CD4-positive, alpha-beta T cell treated with Interferon alpha-2 for 1 hour (primary cell): ENCODE results near the gene BRD3.

Experiments
- DNase-seq, 2 donors: peaks; one replicate each; pipeline ENCODE4 v3.0.0-alpha.2; 2020 to 2022

The BRD3 gene

DNA sequence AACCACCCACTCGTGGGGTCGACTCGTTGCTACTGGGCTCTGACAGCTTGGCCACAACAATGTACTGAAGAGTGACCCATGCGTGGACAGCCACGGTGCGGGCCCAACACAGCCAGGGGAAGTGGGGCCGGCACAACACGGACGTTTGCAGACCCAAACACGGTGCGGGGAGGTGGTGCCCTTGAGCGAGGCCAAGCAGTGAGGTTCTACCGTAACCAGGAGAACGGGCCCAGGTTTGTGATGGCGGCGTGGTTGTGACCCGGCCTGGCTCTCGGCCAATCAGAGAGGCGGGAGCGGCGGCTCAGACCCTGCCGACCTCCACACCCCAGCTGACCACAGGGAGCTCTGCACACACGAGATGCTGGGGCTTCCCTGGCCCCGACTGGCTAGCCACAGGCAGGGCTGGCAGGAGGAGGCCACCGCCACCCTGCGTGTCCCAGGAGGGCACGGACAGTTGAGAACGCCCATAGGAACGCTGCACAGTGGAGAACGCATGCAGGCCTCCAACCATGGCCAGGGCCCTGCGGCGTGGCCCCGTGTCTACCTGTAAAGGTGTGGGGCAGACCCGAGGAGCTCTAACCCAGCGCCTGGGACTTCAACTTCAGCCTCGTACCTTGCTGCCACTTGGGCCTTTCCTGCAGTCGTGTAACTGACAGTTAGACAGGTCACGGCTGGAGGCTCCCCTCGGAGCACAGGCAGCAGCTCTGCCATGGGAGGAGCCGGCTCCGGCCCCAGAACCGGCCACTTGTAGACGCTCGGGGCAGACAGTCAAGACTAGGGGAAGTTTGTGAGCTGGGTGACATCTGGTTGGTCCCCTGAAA is 13.7 kb downstream of the BRD3 start:
- no peak for DNase-seq

DNA sequence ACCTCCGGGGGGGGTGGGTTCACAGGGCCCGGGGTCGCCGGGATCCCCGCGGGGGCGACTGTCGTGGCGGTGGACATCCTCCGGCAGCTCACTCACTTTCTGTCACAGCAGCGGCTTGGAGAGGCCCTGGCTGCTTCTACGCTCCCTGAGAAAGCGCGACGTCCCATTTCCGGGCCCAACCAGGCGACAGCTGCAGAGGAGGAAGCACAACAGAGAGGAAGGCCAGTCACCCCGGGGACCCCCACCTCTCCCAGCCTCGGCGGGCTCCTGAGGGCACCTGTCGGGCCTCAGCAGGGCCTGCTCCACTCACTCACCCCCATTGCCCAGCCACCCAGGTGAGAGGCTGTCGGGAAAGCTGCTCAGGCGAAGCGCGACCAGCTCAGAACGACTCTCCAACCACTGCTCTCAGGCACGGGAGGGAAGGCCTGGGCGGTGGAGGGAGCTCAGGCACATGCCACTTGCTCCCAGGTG is 14.4 kb downstream of the BRD3 start:
- DNase-seq = no peak

GRCh38 chr9:134052941-134053340 is 14.9 kb downstream of the BRD3 start:
- no peak for DNase-seq

DNA sequence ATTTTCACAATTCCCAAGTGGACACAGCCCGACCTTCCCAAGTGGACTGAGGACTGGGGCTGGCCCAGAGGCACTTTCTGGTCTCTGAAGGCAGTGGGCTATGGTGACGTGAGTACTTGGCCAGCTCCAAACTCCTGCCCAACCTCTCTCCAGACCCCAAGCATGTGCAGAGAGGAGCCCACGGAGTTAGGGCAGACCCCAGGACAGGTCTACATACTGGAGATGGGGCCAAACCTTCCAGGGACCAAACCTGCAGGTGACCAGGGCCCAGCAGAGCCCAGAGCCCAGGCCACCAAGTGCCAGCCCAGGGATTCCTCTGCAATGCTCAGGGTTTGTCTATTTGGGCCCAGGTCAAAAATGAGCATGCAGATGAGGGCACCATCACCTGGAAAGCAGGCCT is 15.3 kb downstream of the BRD3 start:
- DNase-seq = no peak

DNA sequence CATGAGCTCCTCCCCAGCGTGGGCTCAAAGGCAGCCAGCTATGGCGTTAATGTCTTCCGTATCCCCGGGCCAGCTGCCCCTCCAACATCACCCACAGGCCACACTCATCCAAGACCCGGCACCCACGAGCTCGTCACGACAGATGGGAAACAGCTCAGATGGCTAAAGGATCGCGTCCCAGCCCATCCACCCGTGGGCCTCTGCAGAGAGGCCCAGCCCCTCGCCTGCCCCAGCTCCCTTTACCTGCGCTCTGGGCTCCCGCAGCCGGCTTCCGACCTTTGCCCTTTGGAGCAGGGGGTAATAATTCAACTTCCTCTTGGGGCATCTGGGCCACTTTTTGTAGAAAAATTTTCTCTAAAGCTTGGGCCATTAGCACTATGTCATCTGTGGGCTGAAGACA is 16.5 kb downstream of the BRD3 start:
- no peak for DNase-seq

DNA sequence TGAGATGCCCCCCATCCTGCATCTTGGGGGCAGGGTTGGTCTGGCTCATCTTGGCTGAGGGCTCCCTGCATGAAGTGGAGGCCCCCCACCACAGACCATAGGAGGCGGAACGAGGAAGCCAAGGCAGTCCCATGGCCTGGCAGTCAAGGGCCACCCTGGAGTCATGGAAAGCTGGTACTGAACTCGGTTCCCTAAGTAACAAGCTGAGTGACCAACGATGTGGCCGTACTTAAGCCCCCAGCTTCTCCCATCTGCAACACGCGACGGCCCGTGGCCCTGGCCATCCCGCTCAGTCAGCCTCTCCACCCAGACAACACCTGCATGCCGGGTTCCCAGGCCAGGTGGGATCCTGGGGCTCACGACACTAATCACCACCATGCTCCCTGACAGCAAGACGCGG is 17.1 kb downstream of the BRD3 start:
- DNase-seq = no peak

GRCh38 chr9:134049772-134050588 is 17.8 kb downstream of the BRD3 start:
- no peak for DNase-seq

GRCh38 chr9:134049236-134049635 is 18.6 kb downstream of the BRD3 start:
- DNase-seq = no peak

- DNase-seq = no peak
Observed at GRCh38 chr9:134048582-134048968, 19.3 kb downstream of the BRD3 start.

GRCh38 chr9:134047868-134048581 is 19.8 kb downstream of the BRD3 start:
- no peak for DNase-seq

DNA sequence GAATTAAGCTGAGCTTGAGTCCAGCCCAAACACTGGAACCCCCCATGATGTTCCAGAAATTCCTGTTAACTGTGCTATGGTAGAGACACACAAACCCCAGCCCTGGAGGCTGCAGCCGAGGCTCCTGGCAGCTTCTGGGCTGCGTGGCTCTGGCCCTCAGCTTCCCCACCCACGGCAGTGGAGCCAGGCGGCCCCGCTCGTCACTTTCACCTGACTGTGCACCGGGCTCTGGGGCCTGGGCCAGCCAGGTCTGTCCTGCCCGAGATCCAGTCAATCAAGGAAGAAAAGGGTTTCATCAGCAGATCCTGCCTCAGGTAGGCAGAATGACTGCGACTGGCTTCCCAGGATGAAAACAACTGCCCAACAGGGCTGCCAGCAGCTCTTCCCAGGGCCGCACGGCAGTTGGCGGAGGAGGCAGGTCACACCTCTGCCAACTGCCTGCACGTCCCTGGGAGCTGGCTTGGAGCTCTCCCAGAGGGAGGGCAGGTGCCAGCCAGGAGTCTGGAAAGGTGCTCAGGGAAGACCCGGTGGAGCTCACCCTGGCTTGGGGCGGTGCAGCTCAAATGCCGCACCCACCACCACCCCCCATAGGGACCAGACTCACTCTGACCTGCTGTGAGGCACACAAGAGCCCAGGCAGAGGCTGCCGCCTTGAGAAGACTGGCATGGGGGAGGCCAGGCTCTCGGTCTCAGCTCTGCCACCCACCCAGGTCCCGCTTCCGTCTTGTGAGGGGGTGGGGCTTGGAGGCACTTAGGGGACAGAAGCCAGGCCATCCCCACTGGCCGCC is 20.7 kb downstream of the BRD3 start:
- no peak for DNase-seq

- no peak for DNase-seq
Observed at GRCh38 chr9:134045841-134046544, 21.8 kb downstream of the BRD3 start.

DNA sequence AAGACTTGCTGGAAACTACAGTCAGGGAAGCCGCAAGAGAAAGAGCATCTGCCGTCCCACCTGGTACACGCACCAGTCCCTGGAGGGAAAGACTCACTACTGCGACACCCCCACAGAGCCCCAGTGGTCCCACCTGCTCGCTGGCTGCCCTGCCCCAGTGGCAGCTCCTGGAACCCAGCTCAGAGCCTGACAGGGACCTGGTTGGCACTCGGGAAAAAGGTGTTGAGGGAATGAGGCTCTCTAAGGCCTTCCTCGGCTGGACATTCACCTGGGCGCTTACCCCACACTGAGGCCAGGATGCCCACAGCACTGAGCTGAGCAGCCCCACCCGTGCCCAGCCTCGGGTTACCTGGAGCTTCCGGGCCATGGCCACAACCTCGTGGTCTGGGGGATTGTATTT is 22.9 kb downstream of the BRD3 start:
- DNase-seq = no peak

GRCh38 chr9:134043531-134043988 is 24.3 kb downstream of the BRD3 start:
- no peak for DNase-seq

DNA sequence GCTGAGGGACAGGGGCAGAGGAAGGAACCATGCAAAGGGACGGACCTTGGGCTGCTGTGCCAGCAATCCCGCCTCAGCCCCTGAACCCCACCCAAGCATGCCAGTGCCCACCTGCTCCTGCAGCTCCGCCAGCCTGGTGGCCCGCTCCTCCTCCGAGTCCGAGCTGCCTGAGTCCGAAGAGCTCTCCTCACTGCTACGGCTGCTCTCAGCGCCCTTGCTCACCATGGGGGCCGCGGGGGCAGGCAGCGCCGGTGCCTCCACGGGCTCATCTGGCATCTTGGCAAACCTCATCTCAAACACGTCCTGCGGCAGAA is 26.2 kb downstream of the BRD3 start:
- DNase-seq = no peak

DNA sequence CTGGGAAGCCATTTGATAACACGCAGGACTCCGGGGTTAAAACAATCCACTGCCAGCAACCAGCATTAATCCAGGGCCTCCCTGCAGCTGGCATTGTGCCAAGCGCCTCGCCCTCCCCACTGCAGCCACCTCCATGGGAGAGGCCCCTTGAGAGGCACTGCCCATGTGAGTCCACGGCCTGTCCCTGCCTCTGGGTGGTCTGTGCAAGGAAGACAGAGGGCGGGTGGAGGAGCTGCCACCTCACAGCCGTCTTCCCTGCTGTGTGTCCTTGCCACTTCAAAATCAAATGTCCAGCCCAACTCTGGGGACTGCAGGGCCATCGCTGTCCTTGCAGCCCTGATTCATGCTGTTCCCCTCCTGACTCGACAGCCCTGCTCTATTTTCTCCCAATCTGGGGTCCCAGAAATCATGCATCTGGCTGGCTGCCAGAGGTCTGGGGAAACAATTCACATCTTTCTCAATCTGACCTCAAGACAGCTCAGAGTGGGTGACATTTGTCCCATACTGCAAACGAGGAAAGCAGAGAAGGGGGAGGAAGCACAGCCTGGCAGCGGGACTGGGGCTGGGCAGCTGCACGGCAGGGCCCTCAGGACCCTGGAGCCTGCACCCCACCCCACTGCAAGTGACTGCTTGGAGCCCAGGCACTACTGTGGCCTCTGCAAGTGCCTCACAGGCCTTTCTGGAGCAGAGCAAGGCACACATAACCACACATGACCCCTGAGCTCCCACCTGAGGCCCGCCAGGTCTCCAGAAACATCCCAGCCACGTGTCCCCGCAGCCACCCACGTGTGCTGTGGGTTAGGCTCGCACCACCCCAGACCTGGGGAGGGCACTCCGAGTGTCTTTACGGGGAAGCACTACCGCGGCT is 26.8 kb downstream of the BRD3 start:
- DNase-seq = no peak

DNA sequence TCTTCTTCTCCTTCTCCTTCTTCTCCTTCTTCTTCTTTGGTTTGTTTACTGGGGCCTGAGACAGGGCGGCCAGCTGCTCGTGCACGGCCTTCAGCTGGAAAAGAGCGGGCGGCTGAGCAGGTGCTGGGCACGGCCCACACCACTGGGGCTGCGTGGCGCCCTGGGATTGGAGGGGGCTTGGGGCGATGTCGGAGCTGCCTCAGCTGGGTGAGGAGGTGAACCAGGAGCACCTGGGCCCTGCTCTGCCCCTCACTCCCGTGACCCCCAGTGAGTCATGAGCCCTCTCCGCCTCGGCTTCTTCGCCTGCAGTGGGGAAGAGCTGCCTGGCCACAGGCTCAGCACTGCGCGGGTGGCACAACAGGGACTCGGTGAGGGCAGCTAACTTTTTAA is 27.7 kb downstream of the BRD3 start:
- no peak for DNase-seq

DNA sequence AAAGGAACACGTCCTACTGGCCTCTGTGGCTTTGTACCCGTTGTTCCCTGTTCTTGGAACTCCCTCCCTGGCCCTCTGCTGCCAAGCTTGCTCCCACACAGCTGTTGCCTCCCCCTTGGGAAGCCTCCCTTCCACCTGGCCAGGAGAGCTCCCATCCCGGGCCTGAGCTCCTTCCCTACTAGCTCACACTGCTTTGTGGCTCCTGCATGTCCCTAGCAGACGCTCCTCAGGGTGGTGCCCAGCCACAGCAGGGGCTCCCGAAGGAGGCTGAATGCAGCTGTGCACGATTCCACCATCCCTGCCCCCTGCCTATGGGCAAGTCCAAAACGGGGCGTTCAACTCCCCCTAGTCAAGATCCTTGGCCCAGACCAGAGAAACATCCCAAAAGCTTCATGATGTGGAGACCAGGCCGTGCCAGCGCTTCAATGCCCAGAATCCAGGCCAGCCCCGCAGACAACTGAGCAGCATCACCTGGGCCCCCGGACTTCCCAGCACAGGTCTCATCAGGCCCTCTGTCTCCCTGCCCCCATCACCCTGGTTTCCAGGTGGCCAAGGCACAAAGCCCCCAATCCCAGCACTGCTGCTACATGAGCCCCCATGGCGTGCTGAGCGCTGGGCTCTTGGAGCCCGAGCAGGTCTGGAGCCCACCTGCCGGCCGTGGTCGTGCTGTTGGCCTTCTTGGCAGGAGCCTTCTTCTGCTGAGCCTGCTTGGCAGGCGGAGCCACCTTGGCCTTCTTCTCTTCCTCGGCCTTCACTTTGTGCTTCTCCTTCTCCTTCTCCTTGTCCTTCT is 28.2 kb downstream of the BRD3 start:
- DNase-seq = no peak

- no peak for DNase-seq
Observed at GRCh38 chr9:134037641-134038040, 30.2 kb downstream of the BRD3 start.

- DNase-seq = no peak
Observed at GRCh38 chr9:134036130-134036529, 31.7 kb downstream of the BRD3 start.
